ENCODE data around the gene MNAT1. TPM values are rescaled to one million over a fixed set of nuclear protein-coding genes. Genes with fewer than 3 reads are reported as not detected.

Gene MNAT1
- total RNA-seq, 1 experiment from 2014 or later = 44.6 TPM

DNA sequence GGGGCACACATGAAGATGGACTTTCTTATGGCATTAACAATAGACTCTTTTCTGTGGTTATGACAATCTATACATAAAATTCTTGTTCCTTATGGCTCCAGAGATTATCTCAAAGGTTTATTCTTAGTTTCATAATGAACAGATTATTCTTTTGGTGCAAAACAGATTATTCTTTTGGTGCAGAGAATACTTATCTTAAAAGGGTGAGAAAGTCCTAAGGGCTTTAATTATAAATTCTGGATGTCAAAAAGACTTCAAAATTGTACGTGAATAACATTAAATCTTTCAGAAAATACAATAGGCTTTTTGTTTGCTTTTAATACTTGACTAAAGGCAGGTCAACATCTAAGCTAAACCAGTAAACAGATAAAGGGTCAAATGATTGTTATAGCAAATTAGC, 69.3 kb downstream of the MNAT1 start:
- TF ChIP-seq CTCF (IDR thresholded peaks at IDR 0.05; ENCODE audit: unreplicated experiment) = no peak
- peaks cover 16% of the 10 kb centered on the region for H3K4me1 Mint-ChIP-seq (ENCODE audit: low read depth, unreplicated experiment)
- H3K36me3 Mint-ChIP-seq (ENCODE audit: insufficient read depth, unreplicated experiment) = peaks cover 5% of the 10 kb centered on the region
- no peaks in the 10 kb centered on the region for H3K9me3 Mint-ChIP-seq (ENCODE audit: low read depth, unreplicated experiment)
- H3K4me3 Mint-ChIP-seq (ENCODE audit: low read depth, unreplicated experiment) = no peak overlapping the region
- DNase-seq = no peak
- no peak overlapping the region for H3K27ac Mint-ChIP-seq (ENCODE audit: unreplicated experiment)
- no peaks in the 10 kb centered on the region for H3K27me3 Mint-ChIP-seq (ENCODE audit: unreplicated experiment)
- BruUV-seq (replicated peaks) = no TSS peak
- CTCF ChIA-PET = no interaction called here
- intact Hi-C loops (cut with micrococcal nuclease; ENCODE audit: unreplicated experiment) = no loop called here

DNA sequence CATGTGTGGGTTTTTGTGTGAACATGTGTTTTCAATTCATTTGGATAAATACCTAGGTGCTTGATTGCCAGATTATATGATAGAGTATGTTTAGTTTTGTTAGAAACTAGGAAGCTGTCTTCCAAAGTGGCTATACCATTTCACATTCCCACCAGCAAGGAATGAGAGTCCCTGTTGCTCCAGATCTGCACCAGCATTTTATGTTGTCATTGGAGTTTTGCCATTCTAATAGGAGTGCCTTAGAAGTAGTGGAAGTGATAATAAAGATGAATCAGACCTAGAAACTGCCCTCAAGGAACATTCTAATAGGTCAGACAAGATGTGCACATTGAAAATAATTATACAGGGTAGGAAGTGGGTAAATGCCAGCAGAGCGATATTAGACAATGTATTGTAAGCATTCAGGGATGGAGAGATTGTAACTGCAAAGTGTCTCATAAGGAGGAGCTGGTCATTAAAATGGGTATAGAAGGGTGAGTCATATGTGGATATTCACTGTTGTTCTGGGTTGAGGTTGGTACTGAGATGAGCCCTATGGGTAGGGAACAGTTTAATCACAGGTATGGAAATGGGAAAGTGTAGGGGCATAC, 71.4 kb downstream of the MNAT1 start:
- BruUV-seq (replicated peaks) = no TSS peak
- intact Hi-C loops (cut with micrococcal nuclease; ENCODE audit: unreplicated experiment) = no loop called here
- Mint-ChIP-seq H3K27me3 (ENCODE audit: unreplicated experiment) (no peaks in the 10 kb centered on the region), H3K9me3 (ENCODE audit: low read depth, unreplicated experiment) (no peaks in the 10 kb centered on the region), H3K4me3 (ENCODE audit: low read depth, unreplicated experiment) (no peak overlapping the region), H3K4me1 (ENCODE audit: low read depth, unreplicated experiment) (peaks cover 16% of the 10 kb centered on the region), H3K36me3 (ENCODE audit: insufficient read depth, unreplicated experiment) (peaks cover 5% of the 10 kb centered on the region), H3K27ac (ENCODE audit: unreplicated experiment) (no peak overlapping the region)
- DNase-seq = no peak
- no peak for TF ChIP-seq CTCF (IDR thresholded peaks at IDR 0.05; ENCODE audit: unreplicated experiment)
- CTCF ChIA-PET = no interaction called here

DNA sequence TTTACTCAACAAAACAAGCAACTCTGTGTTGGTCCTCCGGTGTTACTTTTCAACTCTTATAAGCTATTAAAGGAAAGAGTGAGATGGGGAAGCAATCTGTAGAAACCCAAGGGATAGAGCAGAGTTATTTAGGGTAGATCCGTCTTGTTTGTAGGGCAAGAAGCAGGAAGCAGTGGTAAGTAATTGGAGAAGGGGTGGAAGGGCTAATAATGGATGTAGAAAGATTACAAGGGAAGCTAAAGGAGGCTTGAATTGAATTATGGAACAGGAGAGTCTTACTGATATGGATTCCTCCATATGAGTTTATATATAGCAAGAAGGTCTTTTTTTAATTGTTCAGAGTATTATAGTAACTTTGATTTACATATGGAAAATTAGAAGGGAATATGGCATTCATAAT, 72.7 kb downstream of the MNAT1 start:
- H3K27ac Mint-ChIP-seq (ENCODE audit: unreplicated experiment) = no peak overlapping the region
- BruUV-seq (replicated peaks) = no TSS peak
- CTCF ChIA-PET = no interaction called here
- DNase-seq = no peak
- no peak for TF ChIP-seq CTCF (IDR thresholded peaks at IDR 0.05; ENCODE audit: unreplicated experiment)
- peaks cover 5% of the 10 kb centered on the region for H3K36me3 Mint-ChIP-seq (ENCODE audit: insufficient read depth, unreplicated experiment)
- H3K4me3 Mint-ChIP-seq (ENCODE audit: low read depth, unreplicated experiment) = no peak overlapping the region
- intact Hi-C loops (cut with micrococcal nuclease; ENCODE audit: unreplicated experiment) = no loop called here
- H3K27me3 Mint-ChIP-seq (ENCODE audit: unreplicated experiment) = no peaks in the 10 kb centered on the region
- no peaks in the 10 kb centered on the region for H3K9me3 Mint-ChIP-seq (ENCODE audit: low read depth, unreplicated experiment)
- H3K4me1 Mint-ChIP-seq (ENCODE audit: low read depth, unreplicated experiment) = peaks cover 16% of the 10 kb centered on the region

- no peak overlapping the region for H3K4me3 Mint-ChIP-seq (ENCODE audit: low read depth, unreplicated experiment)
- DNase-seq = no peak
- H3K9me3 Mint-ChIP-seq (ENCODE audit: low read depth, unreplicated experiment) = no peaks in the 10 kb centered on the region
- no TSS peak for BruUV-seq (replicated peaks)
- peaks cover 5% of the 10 kb centered on the region for H3K36me3 Mint-ChIP-seq (ENCODE audit: insufficient read depth, unreplicated experiment)
- H3K27me3 Mint-ChIP-seq (ENCODE audit: unreplicated experiment) = no peaks in the 10 kb centered on the region
- intact Hi-C loops (cut with micrococcal nuclease; ENCODE audit: unreplicated experiment) = no loop called here
- peaks cover 16% of the 10 kb centered on the region for H3K4me1 Mint-ChIP-seq (ENCODE audit: low read depth, unreplicated experiment)
- CTCF ChIA-PET = interaction anchor here (0.6 kb wide), 1 partner anchor 158 kb away, joined by 3 read pairs; no protein-coding TSS in a partner anchor
- no peak for TF ChIP-seq CTCF (IDR thresholded peaks at IDR 0.05; ENCODE audit: unreplicated experiment)
- H3K27ac Mint-ChIP-seq (ENCODE audit: unreplicated experiment) = no peak overlapping the region
These were observed 73.4 kb downstream of the MNAT1 start for GRCh38 chr14:60807971-60808370.
